Kidney epithelial cell (primary cell): ENCODE measurements around the gene MRNIP. TPM values are rescaled to one million over a fixed set of nuclear protein-coding genes. Genes with fewer than 3 reads are reported as not detected.
A peak's percentile ranks its signal among the peaks of the same experiment; 100 is the strongest.
"Not testable (repeated sequence)": the region's sequence is repeated elsewhere in the genome, so short reads cannot be mapped to it uniquely, and the experiment has no call there.

Experiments
- DNase-seq: peaks from one replicate; pipeline ENCODE4 v3.0.0-alpha.2; 2010; ENCODE audit warnings: low read depth
- H3K27me3 ChIP-seq: 2 replicates; pipeline ENCODE4 v1.6.0; 2011; ENCODE audit warnings: low read length; ENCODE audit not compliant: control insufficient read depth, insufficient read depth
- H3K36me3 ChIP-seq: 2 replicates; pipeline ENCODE4 v1.5.1; 2011; ENCODE audit warnings: low read length; ENCODE audit not compliant: control insufficient read depth, insufficient read depth
- H3K4me3 ChIP-seq: 2 replicates; pipeline ENCODE4 v1.5.1; 2011; ENCODE audit warnings: low read depth, mild to moderate bottlenecking, control low read depth, low read length
- total RNA-seq: library from RNA; depleted of rRNA; stranded (reverse); fragments of >200 nt; gene quantifications from 2 replicates; pipeline ENCODE4 v1.2.3, GENCODE V29; 2015
- TF ChIP-seq, protein P1 (sequence below): IDR thresholded peaks from 2 replicates; pipeline ENCODE4 v1.5.1; 2011; ENCODE audit warnings: mild to moderate bottlenecking, moderate library complexity, low read length, control low read depth, inconsistent platforms; ENCODE audit not compliant: insufficient read depth, poor library complexity, severe bottlenecking

The MRNIP gene
- total RNA-seq, 1 donor from 2014 or later, result 25.7 TPM

DNA sequence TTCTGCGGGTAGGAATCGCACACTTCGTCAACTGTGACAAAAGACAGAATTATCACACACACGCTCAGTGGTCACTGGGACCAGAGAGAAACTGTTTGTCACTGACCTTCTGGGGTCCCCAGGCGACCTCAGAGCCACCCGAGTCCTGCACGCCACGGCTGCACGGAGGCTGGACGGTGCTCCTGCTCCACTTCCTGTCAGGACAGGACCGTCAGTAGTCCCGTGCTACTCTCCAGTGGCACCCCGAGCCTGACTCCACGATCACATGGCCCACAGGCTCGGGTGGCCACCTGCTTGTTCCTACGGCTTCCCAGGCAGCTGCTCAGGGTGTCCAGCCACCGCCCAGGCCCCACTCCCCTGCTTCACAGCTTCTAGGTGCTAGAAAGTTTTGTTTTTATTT, 17.9 kb downstream of the MRNIP start:
- TF ChIP-seq, protein P1, sequence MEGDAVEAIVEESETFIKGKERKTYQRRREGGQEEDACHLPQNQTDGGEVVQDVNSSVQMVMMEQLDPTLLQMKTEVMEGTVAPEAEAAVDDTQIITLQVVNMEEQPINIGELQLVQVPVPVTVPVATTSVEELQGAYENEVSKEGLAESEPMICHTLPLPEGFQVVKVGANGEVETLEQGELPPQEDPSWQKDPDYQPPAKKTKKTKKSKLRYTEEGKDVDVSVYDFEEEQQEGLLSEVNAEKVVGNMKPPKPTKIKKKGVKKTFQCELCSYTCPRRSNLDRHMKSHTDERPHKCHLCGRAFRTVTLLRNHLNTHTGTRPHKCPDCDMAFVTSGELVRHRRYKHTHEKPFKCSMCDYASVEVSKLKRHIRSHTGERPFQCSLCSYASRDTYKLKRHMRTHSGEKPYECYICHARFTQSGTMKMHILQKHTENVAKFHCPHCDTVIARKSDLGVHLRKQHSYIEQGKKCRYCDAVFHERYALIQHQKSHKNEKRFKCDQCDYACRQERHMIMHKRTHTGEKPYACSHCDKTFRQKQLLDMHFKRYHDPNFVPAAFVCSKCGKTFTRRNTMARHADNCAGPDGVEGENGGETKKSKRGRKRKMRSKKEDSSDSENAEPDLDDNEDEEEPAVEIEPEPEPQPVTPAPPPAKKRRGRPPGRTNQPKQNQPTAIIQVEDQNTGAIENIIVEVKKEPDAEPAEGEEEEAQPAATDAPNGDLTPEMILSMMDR, result no peak
- Histone ChIP-seq H3K36me3 (peaks cover 3% of the 10 kb centered on the region), H3K4me3 (no peak overlapping the region), H3K27me3 (no peaks in the 10 kb centered on the region)
- no peak for DNase-seq

- TF ChIP-seq, protein P1, result no peak
- Histone ChIP-seq H3K36me3 (peaks cover 3% of the 10 kb centered on the region), H3K27me3 (no peaks in the 10 kb centered on the region), H3K4me3 (no peak overlapping the region)
- DNase-seq, result no peak
Measured at GRCh38 chr5:179840321-179840720, 18.3 kb downstream of the MRNIP start.

DNA sequence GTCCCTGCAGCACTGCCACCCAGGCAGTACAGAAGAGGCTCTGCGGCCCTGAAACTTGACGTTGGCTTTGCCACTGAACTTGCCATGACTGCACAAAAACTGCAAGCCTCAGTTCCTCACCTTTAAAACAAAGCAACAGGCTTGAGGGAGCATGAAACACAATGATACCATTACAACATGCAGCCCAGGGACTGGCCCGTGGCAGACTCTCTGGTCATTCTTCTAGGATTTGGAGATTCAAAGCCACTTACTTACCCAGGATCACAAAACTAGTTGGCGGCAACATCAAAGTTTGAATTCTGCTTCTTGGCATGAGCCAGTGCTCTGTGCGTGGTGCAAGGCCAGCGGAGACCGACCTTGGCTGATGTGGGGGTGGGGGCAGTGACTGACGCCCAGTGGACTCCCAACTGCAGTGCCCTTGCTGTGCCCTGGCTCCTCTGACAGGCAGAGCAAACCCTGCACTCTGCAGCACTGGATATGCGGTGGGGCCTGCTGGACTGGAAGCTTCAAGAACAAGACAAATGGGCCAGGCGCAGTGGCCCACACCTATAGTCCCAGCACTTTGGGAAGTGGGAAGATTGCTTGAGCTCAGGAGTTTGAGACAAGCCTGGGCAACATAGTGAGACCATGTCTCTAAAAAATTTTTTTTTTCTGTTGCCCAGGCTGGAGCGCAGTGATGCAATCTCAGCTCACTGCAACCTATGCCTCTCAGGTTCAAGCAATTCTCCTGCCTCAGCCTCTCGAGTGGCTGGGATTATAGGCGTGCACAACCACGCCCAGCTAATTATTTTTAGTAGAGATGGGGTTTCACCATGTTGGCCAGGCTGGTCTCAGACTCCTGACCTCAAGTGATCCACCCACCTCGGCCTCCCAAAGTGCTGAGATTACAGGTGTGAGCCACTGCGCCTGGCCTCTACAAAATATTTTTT, 19.0 kb downstream of the MRNIP start:
- TF ChIP-seq, protein P1, result no peak
- no peak for DNase-seq
- H3K36me3 ChIP-seq, result peaks cover 3% of the 10 kb centered on the region
- no peaks in the 10 kb centered on the region for H3K27me3 ChIP-seq
- no peak overlapping the region for H3K4me3 ChIP-seq

- TF ChIP-seq, protein P1, result no peak
- peaks cover 12% of the 10 kb centered on the region for H3K36me3 ChIP-seq
- H3K27me3 ChIP-seq, result no peaks in the 10 kb centered on the region
- no peak for DNase-seq
- no peak overlapping the region for H3K4me3 ChIP-seq
Measured at GRCh38 chr5:179837076-179838011, 21.3 kb downstream of the MRNIP start.

- H3K4me3 ChIP-seq, result no peak overlapping the region
- H3K27me3 ChIP-seq, result no peaks in the 10 kb centered on the region
- TF ChIP-seq, protein P1, result peak; percentile 14
- peaks cover 15% of the 10 kb centered on the region for H3K36me3 ChIP-seq
- no peak for DNase-seq
Measured at GRCh38 chr5:179836225-179837019, 22.2 kb downstream of the MRNIP start.

DNA sequence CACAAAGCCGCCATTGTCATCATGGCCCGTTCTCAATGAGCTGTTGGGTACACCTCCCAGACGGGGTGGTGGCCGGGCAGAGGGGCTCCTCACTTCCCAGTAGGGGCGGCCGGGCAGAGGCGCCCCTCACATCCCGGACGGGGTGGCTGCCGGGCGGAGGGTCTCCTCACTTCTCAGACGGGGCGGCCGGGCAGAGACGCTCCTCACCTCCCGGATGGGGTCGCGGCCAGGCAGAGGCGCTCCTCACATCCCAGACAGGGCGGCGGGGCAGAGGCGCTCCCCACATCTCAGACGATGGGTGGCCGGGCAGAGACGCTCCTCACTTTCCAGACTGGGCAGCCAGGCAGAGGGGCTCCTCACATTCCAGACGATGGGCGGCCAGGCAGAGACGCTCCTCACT, 23.7 kb downstream of the MRNIP start:
- not testable (repeated sequence) for DNase-seq, H3K4me3 ChIP-seq
- H3K36me3 ChIP-seq, result peaks cover 17% of the 10 kb centered on the region

More for the DNA sequence above, 23.7 kb downstream of the MRNIP start:
- H3K27me3 ChIP-seq, result not testable (repeated sequence)
